Endothelial cell (in vitro differentiated cells): Measurements from ENCODE around the gene ZNF385B. TPM values are rescaled to one million over a fixed set of nuclear protein-coding genes. Genes with fewer than 3 reads are reported as not detected.

Source experiments
- DNase-seq: peaks from one replicate; pipeline ENCODE4 v3.0.0; 2021; ENCODE audit warnings: low spot score
- H3K27ac Mint-ChIP-seq: one replicate; pipeline ENCODE4 v1.8.0; 2021; ENCODE audit warnings: mixed read lengths, inconsistent platforms; ENCODE audit not compliant: unreplicated experiment
- H3K27me3 Mint-ChIP-seq: one replicate; pipeline ENCODE4 v1.8.0; 2021; ENCODE audit warnings: mild to moderate bottlenecking, moderate library complexity, mixed read lengths, inconsistent platforms; ENCODE audit not compliant: unreplicated experiment
- H3K36me3 Mint-ChIP-seq: one replicate; pipeline ENCODE4 v1.8.0; 2021; ENCODE audit warnings: mild to moderate bottlenecking, low read depth, mixed read lengths, inconsistent platforms; ENCODE audit not compliant: unreplicated experiment
- H3K4me1 Mint-ChIP-seq: one replicate; pipeline ENCODE4 v1.8.0; 2021; ENCODE audit warnings: mild to moderate bottlenecking, mixed read lengths, inconsistent platforms; ENCODE audit not compliant: unreplicated experiment
- H3K4me3 Mint-ChIP-seq: one replicate; pipeline ENCODE4 v1.8.0; 2021; ENCODE audit warnings: mild to moderate bottlenecking, mixed read lengths, inconsistent platforms; ENCODE audit not compliant: unreplicated experiment
- H3K9me3 Mint-ChIP-seq: one replicate; pipeline ENCODE4 v1.8.0; 2021; ENCODE audit warnings: mixed read lengths, inconsistent platforms; ENCODE audit not compliant: unreplicated experiment
- total RNA-seq: library from RNA; stranded (reverse); fragmentation: NEBNext Ultra II Directional; extraction: Animal tissue kit (Norgen Biotek cat#: 25700); gene quantifications from one replicate; pipeline ENCODE4 v1.2.1, GENCODE V29; 2021; ENCODE audit not compliant: unreplicated experiment
- TF ChIP-seq, protein P1 (sequence below): fragments of 200-600 bp; sonication (generic); IDR thresholded peaks from one replicate; pipeline ENCODE4 v1.5.0; 2021; ENCODE audit warnings: antibody characterized with exemption; ENCODE audit not compliant: unreplicated experiment

Gene ZNF385B
- total RNA-seq, 1 donor from 2014 or later: 0.49 TPM

- H3K9me3 Mint-ChIP-seq: no peaks in the 10 kb centered on the region
- no peak overlapping the region for H3K4me3 Mint-ChIP-seq
- H3K27ac Mint-ChIP-seq: no peak overlapping the region
- no peak for DNase-seq
- no peaks in the 10 kb centered on the region for H3K36me3 Mint-ChIP-seq
- H3K4me1 Mint-ChIP-seq: no peaks in the 10 kb centered on the region
- TF ChIP-seq, protein P1, sequence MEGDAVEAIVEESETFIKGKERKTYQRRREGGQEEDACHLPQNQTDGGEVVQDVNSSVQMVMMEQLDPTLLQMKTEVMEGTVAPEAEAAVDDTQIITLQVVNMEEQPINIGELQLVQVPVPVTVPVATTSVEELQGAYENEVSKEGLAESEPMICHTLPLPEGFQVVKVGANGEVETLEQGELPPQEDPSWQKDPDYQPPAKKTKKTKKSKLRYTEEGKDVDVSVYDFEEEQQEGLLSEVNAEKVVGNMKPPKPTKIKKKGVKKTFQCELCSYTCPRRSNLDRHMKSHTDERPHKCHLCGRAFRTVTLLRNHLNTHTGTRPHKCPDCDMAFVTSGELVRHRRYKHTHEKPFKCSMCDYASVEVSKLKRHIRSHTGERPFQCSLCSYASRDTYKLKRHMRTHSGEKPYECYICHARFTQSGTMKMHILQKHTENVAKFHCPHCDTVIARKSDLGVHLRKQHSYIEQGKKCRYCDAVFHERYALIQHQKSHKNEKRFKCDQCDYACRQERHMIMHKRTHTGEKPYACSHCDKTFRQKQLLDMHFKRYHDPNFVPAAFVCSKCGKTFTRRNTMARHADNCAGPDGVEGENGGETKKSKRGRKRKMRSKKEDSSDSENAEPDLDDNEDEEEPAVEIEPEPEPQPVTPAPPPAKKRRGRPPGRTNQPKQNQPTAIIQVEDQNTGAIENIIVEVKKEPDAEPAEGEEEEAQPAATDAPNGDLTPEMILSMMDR: no peak
- no peaks in the 10 kb centered on the region for H3K27me3 Mint-ChIP-seq
Observed at GRCh38 chr2:179646862-179647587, 214.4 kb downstream of the ZNF385B start.

DNA sequence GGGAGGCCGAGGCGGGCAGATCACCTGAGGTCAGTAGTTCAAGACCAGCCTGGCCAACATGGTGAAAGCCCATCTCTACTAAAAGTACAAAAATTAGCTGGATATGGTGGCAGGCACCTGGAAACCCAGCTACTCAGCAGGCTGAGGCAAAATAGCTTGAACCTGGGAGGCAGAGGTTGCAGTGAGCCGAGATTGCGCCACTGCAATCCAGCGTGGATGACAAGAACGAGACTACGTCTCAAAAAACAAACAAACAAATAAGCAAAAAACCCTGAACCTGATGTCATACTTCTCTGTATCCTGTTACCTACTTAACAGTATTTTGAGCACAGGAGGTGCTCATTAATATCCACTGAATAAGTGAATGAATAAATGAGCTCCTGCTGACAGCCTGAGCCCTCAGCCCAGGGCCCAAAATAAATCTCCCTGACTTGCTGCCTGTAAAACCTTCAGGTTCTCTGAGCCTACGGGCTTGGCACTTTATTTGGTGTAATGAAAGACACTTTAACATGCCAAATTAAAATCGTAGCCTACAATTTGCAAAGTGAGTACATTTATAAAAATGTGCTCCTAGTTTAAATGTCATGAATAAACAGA, 215.1 kb downstream of the ZNF385B start:
- Mint-ChIP-seq H3K36me3 (no peaks in the 10 kb centered on the region), H3K4me3 (no peak overlapping the region), H3K9me3 (no peaks in the 10 kb centered on the region), H3K4me1 (no peaks in the 10 kb centered on the region), H3K27ac (no peak overlapping the region), H3K27me3 (no peaks in the 10 kb centered on the region)
- no peak for DNase-seq
- TF ChIP-seq, protein P1: no peak

DNA sequence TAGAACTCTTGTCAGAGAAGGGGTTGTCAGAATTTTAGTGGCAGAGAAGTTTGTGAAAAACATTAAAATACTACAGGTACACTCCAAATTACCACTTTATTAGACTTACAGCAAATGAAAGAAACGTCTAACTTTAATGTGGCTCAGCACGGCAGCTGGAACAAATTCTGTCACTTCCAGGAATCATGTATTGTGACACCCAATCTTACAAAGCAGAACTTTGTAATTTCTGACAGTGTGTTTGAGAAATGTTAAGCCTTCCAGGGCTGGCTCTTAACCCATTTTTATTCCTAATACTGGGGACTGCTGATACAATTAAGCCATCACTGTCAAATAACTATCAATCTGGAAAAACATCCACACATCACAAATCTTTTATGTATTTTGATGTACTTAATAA, 216.4 kb downstream of the ZNF385B start:
- H3K36me3 Mint-ChIP-seq: no peaks in the 10 kb centered on the region
- no peaks in the 10 kb centered on the region for H3K9me3 Mint-ChIP-seq
- H3K27me3 Mint-ChIP-seq: no peaks in the 10 kb centered on the region
- no peak overlapping the region for H3K4me3 Mint-ChIP-seq
- H3K27ac Mint-ChIP-seq: no peak overlapping the region
- no peak for DNase-seq
- H3K4me1 Mint-ChIP-seq: no peaks in the 10 kb centered on the region
- TF ChIP-seq, protein P1: no peak

DNA sequence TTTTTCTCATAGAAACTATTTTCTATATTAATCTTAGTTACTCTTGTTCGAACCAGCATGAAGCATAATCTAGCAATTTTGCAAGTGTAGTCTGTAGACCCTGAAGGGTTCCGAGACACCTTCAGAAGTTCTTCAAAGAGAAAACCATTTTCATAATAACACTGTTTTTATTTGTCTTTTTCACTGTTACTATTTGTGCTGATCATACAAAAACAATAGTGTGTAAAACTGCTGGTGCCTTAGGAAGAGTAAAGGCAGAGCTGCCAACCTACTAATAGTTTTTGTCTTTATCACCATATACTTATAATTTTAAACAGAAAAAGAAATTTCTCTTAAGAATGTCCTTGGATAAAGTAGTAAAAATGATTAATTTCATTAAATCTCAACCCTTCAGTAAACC, 218.9 kb downstream of the ZNF385B start:
- TF ChIP-seq, protein P1: no peak
- H3K36me3 Mint-ChIP-seq: no peaks in the 10 kb centered on the region
- H3K27me3 Mint-ChIP-seq: no peaks in the 10 kb centered on the region
- H3K4me3 Mint-ChIP-seq: no peak overlapping the region
- no peaks in the 10 kb centered on the region for H3K4me1 Mint-ChIP-seq
- H3K27ac Mint-ChIP-seq: no peak overlapping the region
- H3K9me3 Mint-ChIP-seq: no peaks in the 10 kb centered on the region
- DNase-seq: no peak

GRCh38 chr2:179636995-179637394, 224.4 kb downstream of the ZNF385B start:
- no peak overlapping the region for H3K27ac Mint-ChIP-seq
- no peaks in the 10 kb centered on the region for H3K36me3 Mint-ChIP-seq
- no peak overlapping the region for H3K4me3 Mint-ChIP-seq
- H3K27me3 Mint-ChIP-seq: peaks cover 2% of the 10 kb centered on the region
- TF ChIP-seq, protein P1: no peak
- H3K4me1 Mint-ChIP-seq: no peaks in the 10 kb centered on the region
- DNase-seq: no peak
- no peaks in the 10 kb centered on the region for H3K9me3 Mint-ChIP-seq
